Neural progenitor cell (in vitro differentiated cells): ENCODE measurements around the gene CEL. TPM values are rescaled to one million over a fixed set of nuclear protein-coding genes. Genes with fewer than 3 reads are reported as not detected.

Experiments
- DNase-seq: peaks from one replicate; pipeline ENCODE4 v3.0.0-alpha.2; 2016; ENCODE audit warnings: low spot score
- H2AFZ ChIP-seq: fragments of 200-600 bp; sonication (generic); replicated peaks from 2 replicates; pipeline ENCODE4 v1.6.1; 2016; ENCODE audit warnings: antibody characterized with exemption
- H3F3A ChIP-seq: fragments of 200-600 bp; sonication (generic); 2 replicates; pipeline ENCODE4 v1.6.1; 2016; ENCODE audit warnings: antibody characterized with exemption, low read depth
- H3K27ac ChIP-seq: fragments of 200-600 bp; sonication (generic); 2 replicates; pipeline ENCODE4 v1.5.1; 2016; ENCODE audit warnings: mild to moderate bottlenecking
- H3K27me3 ChIP-seq: fragments of 200-600 bp; sonication (generic); 2 replicates; pipeline ENCODE4 v1.6.1; 2016; ENCODE audit warnings: mild to moderate bottlenecking, moderate library complexity
- H3K36me3 ChIP-seq: fragments of 200-600 bp; sonication (generic); 2 replicates; pipeline ENCODE4 v1.5.1; 2016
- H3K4me1 ChIP-seq: fragments of 200-600 bp; sonication (generic); 2 replicates; pipeline ENCODE4 v1.6.1; 2016; ENCODE audit warnings: mixed run types
- H3K4me2 ChIP-seq: fragments of 200-600 bp; sonication (generic); 2 replicates; pipeline ENCODE4 v1.6.1; 2016
- H3K4me3 ChIP-seq: fragments of 200-600 bp; sonication (generic); 2 replicates; pipeline ENCODE4 v1.5.1; 2016
- H3K79me2 ChIP-seq: fragments of 200-600 bp; sonication (generic); 2 replicates; pipeline ENCODE4 v1.6.1; 2016; ENCODE audit warnings: low read depth
- H3K9ac ChIP-seq: fragments of 200-600 bp; sonication (generic); 2 replicates; pipeline ENCODE4 v1.6.1; 2016
- H3K9me3 ChIP-seq: fragments of 200-600 bp; sonication (generic); 2 replicates; pipeline ENCODE4 v1.5.1; 2016; ENCODE audit warnings: low read depth
- H4K20me1 ChIP-seq: fragments of 200-600 bp; sonication (generic); 2 replicates; pipeline ENCODE4 v1.6.1; 2016; ENCODE audit warnings: low read depth
- H3K27ac Mint-ChIP-seq: 3 replicates; pipeline ENCODE4 v1.8.0; 2021; ENCODE audit warnings: mixed read lengths
- H3K27me3 Mint-ChIP-seq: 2 replicates; pipeline ENCODE4 v1.8.0; 2022; ENCODE audit warnings: low read depth, mild to moderate bottlenecking, inconsistent platforms, moderate library complexity, mixed read lengths; ENCODE audit not compliant: insufficient read depth
- H3K36me3 Mint-ChIP-seq: 3 replicates; pipeline ENCODE4 v1.8.0; 2021; ENCODE audit warnings: mixed read lengths
- H3K4me1 Mint-ChIP-seq: 3 replicates; pipeline ENCODE4 v1.8.0; 2021; ENCODE audit warnings: mixed read lengths
- H3K4me3 Mint-ChIP-seq: 3 replicates; pipeline ENCODE4 v1.8.0; 2021; ENCODE audit warnings: mild to moderate bottlenecking, moderate library complexity, mixed read lengths
- H3K9me3 Mint-ChIP-seq: 3 replicates; pipeline ENCODE4 v1.8.0; 2020; ENCODE audit warnings: mixed read lengths
- EZH2 ChIP-seq: fragments of 200-600 bp; sonication (generic); IDR thresholded peaks from 2 replicates; pipeline ENCODE4 v1.6.1; 2017; ENCODE audit warnings: antibody characterized with exemption, mild to moderate bottlenecking, moderate library complexity
- EZH2phosphoT487 ChIP-seq: fragments of 200-600 bp; sonication (generic); IDR thresholded peaks from 2 replicates; pipeline ENCODE4 v1.6.1; 2017; ENCODE audit warnings: antibody characterized with exemption
- total RNA-seq: library from RNA; depleted of rRNA; stranded (reverse); fragments of >200 nt; gene quantifications from 2 replicates; pipeline ENCODE4 v1.2.3, GENCODE V29; 2015; ENCODE audit warnings: low replicate concordance
- TF ChIP-seq, protein P1 (sequence below): fragments of 200-600 bp; sonication (generic); IDR thresholded peaks from 2 replicates; pipeline ENCODE4 v1.5.1; 2017; ENCODE audit warnings: antibody characterized with exemption, mild to moderate bottlenecking

CEL gene
- total RNA-seq, 1 donor from 2014 or later: 1.0 TPM

DNA sequence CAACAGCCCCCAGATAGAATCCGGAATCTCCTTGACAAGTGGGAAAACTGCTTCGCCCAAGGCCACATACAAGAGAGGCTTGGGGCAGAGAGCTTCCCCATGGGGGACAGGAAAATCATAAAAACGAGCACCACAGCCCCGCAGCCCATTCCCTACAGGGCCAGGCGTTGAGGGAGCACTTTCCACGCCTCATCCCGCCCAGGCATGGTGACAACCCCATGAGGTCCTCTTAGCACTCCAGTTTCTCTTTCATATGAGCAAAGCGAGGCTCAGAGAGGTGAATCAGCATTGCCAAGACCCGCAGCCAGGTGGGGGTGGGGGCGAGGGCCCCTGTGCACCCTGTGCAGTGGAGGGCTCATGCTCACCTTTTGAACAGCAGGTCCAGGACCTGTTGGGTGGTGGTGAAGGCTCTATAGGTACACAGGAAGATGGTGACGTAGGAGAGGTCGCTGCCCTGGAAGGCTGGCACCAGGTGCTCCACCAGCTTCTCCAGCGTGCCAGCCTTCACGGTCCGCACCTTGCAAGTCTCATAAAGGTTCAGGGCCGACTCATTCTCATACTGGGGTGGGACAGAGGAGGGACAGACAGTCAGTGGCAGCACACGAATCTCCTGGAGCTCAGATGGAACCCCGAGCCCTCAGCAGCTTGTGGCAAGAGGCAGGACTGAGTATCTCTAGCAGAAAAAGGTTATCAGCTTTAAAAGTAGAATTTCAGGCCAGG is 48.3 kb downstream of the CEL start:
- no peaks in the 10 kb centered on the region for H3K9me3 ChIP-seq
- Mint-ChIP-seq H3K27ac (no peak overlapping the region), H3K27me3 (peaks cover 5% of the 10 kb centered on the region), H3K36me3 (peaks cover 14% of the 10 kb centered on the region), H3K9me3 (no peaks in the 10 kb centered on the region), H3K4me1 (peaks cover 7% of the 10 kb centered on the region), H3K4me3 (no peak overlapping the region)
- H3K36me3 ChIP-seq: no peaks in the 10 kb centered on the region
- no peak for DNase-seq
- H4K20me1 ChIP-seq: peaks cover 39% of the 10 kb centered on the region
- no peak for TF ChIP-seq EZH2phosphoT487
- TF ChIP-seq, protein P1, sequence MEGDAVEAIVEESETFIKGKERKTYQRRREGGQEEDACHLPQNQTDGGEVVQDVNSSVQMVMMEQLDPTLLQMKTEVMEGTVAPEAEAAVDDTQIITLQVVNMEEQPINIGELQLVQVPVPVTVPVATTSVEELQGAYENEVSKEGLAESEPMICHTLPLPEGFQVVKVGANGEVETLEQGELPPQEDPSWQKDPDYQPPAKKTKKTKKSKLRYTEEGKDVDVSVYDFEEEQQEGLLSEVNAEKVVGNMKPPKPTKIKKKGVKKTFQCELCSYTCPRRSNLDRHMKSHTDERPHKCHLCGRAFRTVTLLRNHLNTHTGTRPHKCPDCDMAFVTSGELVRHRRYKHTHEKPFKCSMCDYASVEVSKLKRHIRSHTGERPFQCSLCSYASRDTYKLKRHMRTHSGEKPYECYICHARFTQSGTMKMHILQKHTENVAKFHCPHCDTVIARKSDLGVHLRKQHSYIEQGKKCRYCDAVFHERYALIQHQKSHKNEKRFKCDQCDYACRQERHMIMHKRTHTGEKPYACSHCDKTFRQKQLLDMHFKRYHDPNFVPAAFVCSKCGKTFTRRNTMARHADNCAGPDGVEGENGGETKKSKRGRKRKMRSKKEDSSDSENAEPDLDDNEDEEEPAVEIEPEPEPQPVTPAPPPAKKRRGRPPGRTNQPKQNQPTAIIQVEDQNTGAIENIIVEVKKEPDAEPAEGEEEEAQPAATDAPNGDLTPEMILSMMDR: no peak
- no peak for TF ChIP-seq EZH2
- no peak overlapping the region for H3K9ac ChIP-seq
- no peaks in the 10 kb centered on the region for H3F3A ChIP-seq
- no peak overlapping the region for H3K4me2 ChIP-seq
- no peak overlapping the region for H2AFZ ChIP-seq
- H3K4me3 ChIP-seq: no peak overlapping the region
- peaks cover 12% of the 10 kb centered on the region for H3K4me1 ChIP-seq
- H3K27ac ChIP-seq: no peak overlapping the region
- H3K27me3 ChIP-seq: no peaks in the 10 kb centered on the region
- H3K79me2 ChIP-seq: no peaks in the 10 kb centered on the region

DNA sequence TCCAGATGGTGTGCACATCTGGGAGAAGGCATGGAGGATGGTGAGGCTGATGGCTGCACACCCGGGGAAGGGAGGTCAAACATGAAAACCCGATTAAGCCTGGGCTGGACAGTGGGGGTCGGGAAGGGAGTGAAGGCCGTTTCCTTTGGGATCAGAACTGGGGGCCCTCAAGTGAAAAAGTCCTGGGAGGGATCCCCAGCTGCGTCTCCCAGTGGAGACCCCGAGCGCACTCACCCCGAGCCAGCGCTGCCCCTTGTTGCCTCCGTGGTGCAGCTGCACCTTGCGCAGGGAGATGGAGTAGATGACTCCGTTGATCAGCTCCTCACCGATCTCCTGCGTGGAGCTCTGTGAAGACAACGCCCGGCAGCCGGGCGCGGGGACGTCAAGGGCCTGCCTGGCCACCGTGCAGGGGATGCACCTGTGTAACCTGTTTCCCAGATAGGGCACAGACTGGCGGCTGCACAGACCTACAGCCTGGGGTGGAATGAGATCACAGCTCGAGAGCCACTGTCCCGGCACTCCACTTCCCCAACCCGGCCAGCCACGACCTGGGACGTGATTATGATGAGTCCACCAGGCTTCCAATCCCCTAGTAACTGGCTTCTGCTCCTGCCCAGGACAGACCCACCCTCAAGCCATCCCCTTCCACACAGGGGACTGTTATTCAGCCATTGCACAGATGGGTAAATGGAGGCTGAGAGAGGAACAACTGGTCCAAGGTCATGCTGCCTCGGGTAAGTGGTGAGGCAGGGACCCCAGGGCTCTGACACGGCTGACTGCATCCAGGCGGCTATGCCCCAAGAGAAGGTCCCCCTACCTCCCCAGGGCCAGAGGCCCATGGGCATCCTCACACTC is 50.3 kb downstream of the CEL start:
- no peaks in the 10 kb centered on the region for H3K9me3 ChIP-seq
- no peak overlapping the region for H3K27ac ChIP-seq
- no peak overlapping the region for H3K4me3 Mint-ChIP-seq
- H3K4me2 ChIP-seq: no peak overlapping the region
- peaks cover 10% of the 10 kb centered on the region for H3K36me3 Mint-ChIP-seq
- no peak overlapping the region for H3K27ac Mint-ChIP-seq
- H2AFZ ChIP-seq: no peak overlapping the region
- H4K20me1 ChIP-seq: peaks cover 58% of the 10 kb centered on the region
- H3K27me3 ChIP-seq: no peaks in the 10 kb centered on the region
- no peaks in the 10 kb centered on the region for H3F3A ChIP-seq
- H3K9ac ChIP-seq: no peak overlapping the region
- peaks cover 5% of the 10 kb centered on the region for H3K27me3 Mint-ChIP-seq
- H3K79me2 ChIP-seq: peaks cover 7% of the 10 kb centered on the region
- peaks cover 12% of the 10 kb centered on the region for H3K4me1 ChIP-seq
- no peak for DNase-seq
- no peak overlapping the region for H3K4me3 ChIP-seq
- TF ChIP-seq, protein P1: no peak
- TF ChIP-seq EZH2 (no peak), EZH2phosphoT487 (no peak)
- peaks cover 14% of the 10 kb centered on the region for H3K4me1 Mint-ChIP-seq
- no peaks in the 10 kb centered on the region for H3K36me3 ChIP-seq
- no peaks in the 10 kb centered on the region for H3K9me3 Mint-ChIP-seq

DNA sequence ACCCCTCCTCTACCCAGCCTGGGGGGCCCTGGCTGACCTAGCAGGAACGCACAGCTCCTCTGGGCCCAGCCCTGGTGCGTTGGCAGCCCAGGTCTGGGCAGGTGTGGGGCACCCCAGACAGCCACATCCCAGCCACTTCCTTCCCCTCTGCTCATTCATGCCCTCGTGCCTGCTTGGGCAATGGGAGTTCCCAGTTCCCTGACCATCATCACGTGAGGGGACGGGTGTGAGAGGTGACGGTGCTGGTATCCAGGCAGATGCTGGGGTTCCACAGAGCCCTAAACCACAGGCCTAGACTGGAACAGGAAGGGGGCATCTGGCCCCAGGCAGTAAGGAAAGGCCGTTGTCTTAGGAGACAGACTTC is 50.9 kb downstream of the CEL start:
- Histone ChIP-seq H2AFZ (no peak overlapping the region), H3K4me1 (peaks cover 12% of the 10 kb centered on the region), H4K20me1 (peaks cover 65% of the 10 kb centered on the region), H3K9me3 (no peaks in the 10 kb centered on the region), H3K4me3 (no peak overlapping the region), H3K36me3 (no peaks in the 10 kb centered on the region), H3K27ac (no peak overlapping the region), H3K4me2 (no peak overlapping the region), H3K79me2 (peaks cover 13% of the 10 kb centered on the region), H3K27me3 (no peaks in the 10 kb centered on the region), H3K9ac (no peak overlapping the region), H3F3A (no peaks in the 10 kb centered on the region)
- Mint-ChIP-seq H3K27me3 (peaks cover 8% of the 10 kb centered on the region), H3K9me3 (no peaks in the 10 kb centered on the region), H3K4me1 (peaks cover 17% of the 10 kb centered on the region), H3K4me3 (no peak overlapping the region), H3K36me3 (peaks cover 9% of the 10 kb centered on the region), H3K27ac (no peak overlapping the region)
- DNase-seq: no peak
- TF ChIP-seq, protein P1: no peak
- TF ChIP-seq EZH2 (no peak), EZH2phosphoT487 (no peak)
